AG08395 (cell line): ENCODE measurements around the gene RIC8B.
A peak's percentile ranks its signal among the peaks of the same experiment; 100 is the strongest.
"Not testable (repeated sequence)": the region's sequence is repeated elsewhere in the genome, so short reads cannot be mapped to it uniquely, and the experiment has no call there.

ENCODE experiments used
- DNase-seq: peaks from one replicate; pipeline ENCODE4 v3.0.0; 2012; ENCODE audit warnings: mixed read lengths, low spot score

Gene RIC8B

DNA sequence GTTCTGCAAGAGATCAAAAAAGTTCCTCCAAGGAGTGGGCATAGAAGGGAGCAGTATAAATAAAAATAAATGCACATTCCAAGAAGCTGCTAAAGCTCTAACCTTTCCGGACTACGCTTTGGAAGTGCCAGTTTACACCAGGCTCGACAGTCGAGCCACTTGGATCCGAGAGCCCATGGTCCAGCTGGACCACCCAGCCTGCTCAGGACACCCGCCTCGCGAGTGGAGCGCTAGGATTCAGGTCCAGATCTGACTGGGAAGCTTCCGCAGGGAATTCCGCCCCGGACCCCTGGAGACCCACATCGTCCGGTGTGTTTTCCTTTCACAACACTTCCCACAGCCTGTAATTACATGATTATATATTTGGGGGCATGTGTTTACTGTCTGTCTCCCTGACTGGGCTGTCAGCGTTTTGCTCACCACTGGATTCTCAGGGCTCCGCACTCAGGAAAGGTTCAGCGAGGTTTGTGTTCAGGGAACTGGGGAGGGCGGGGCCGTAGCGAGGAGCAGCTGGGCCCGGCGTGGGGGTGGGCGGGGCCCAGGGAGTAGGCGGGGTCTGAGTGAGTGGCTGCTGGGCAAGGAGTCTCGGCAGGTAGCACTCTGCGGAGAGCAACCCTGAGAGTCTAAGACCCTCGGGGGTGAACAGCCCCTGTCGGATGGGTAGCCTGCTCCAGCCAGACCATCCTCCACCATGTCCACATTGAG is 128.9 kb downstream of the RIC8B start:
- DNase-seq, result peak; percentile 85

DNA sequence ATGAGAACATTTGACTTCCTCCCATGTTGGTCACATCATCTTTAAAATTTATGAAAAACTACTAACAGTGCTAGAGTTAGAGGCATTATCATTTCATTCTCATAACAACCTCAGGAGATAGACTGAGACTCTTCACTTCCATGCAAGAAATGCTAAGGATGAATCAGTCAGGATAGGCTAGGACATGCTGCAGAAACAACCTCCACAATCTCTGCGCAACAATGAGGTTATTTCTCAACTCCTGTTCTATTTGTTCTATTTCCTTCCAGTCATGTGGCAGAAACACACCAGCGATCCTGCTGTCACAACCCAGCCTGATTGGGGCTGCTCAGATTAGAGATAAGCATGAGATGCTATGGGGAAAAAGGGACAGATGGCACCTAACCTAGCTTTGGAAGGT is 132.2 kb downstream of the RIC8B start:
- DNase-seq, result no peak

DNA sequence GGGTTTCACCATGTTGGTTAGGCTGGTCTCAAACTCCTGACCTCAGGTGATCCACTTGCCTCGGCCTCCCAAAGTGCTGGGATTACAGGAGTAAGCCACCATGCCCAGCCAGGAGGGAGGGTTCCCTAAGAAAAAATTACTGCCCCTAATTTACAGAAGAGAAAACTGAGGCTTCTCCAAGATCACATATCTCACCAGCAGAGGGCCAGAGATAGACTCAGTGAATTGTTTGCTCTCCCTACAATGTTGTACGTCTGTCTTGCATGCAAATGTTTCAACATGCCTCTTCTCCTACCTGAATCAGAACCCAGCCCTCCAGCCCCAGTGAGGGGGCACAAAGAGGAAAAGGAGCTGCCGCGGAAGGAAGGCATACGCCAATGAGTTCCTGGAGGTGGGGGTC is 132.9 kb downstream of the RIC8B start:
- DNase-seq, result no peak

DNA sequence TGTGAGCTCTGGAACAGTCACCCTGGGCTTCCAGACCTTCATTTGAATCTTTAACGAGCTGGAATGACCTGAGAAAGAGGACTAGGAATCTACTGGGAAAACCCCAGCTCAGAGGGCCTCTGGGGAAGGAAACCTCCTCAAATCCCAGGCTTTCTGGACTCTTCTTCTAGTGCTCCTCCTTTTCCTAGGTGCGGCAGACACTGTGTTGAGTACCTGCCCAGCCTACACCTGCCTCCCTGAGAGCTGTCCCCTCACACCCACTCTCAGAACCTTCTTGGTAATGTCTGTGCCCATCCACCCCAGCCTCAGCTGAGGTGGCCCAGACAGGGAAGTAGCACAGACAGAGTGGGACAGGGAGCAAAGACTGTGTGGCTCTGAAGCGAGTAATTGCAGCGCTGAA is 133.4 kb downstream of the RIC8B start:
- no peak for DNase-seq

DNA sequence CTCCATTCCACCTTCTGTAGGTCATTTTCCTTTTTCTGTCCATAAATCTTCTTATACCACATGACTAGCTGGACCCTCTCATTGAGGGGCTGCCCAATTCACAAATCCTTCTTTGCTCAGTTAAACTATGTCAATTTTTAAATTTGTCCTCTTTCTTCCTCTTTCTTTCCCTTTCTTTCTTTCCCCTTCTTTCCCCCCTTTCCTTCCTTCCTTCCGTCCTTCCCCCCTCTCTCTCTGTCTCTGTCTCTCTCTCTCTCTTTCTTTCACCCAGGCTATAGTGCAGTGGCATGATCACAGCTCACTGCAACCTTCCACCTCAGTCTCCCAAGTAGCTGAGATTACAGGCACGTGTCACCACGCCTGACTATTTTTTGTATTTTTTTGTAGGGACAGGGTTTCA is 134.1 kb downstream of the RIC8B start:
- DNase-seq, result no peak

DNA sequence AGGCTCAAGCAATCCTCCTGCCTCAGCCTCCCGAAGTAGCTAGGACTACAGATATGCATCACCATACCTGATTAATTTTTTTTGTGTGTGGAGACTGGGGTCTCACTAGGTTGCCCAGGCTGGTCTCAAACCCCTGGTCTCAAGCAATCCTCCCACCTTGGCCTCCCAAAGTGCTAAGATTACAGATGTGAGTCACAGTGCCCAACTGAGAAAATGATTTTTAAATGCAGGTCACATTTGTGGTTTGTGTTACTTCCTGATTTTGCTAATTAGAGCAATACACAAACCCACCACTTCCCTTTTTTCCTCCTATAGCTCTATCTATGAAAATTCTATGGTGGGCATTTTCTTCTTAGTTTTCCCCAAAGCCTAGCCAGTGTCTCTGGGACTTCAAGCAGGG is 135.7 kb downstream of the RIC8B start:
- DNase-seq, result no peak

DNA sequence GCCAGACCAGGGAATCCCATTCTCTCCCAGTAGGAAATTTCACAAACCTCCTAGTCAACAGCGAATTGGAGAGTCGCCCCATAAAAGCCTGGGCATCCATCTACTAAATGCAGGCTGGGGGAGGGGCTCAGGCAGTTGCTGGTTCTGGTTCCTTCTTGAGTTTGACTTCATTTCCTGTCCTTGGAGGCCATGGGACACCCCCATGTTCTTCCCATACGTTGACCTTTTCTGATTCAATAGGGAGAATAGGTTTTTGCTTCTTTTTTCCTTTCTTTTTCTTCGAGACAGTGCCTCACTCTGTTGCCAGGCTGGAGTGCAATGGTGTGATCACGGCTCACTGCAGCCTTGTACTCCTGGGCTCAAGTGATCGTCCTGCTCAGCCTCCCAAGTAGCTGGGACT is 137.1 kb downstream of the RIC8B start:
- no peak for DNase-seq

DNA sequence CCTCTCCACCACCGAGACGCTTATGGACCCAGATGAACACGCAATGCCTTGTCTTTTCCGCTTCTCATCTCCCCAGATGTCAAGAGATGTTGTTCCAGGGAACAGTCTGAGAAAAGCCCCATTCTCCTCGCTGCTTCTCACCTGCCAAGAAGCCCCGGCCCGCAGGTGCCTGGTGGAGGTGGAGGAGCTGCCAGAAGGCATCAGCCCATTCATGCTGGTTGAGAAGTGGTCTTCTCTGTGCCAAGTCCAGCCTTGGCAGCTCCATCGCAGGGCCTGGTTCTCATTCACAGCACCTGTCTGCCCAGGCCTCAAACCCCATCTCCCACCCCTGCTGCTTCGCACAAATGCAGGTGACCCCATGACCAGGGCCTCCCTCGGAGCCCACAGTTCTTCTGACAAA is 139.0 kb downstream of the RIC8B start:
- DNase-seq, result no peak

DNA sequence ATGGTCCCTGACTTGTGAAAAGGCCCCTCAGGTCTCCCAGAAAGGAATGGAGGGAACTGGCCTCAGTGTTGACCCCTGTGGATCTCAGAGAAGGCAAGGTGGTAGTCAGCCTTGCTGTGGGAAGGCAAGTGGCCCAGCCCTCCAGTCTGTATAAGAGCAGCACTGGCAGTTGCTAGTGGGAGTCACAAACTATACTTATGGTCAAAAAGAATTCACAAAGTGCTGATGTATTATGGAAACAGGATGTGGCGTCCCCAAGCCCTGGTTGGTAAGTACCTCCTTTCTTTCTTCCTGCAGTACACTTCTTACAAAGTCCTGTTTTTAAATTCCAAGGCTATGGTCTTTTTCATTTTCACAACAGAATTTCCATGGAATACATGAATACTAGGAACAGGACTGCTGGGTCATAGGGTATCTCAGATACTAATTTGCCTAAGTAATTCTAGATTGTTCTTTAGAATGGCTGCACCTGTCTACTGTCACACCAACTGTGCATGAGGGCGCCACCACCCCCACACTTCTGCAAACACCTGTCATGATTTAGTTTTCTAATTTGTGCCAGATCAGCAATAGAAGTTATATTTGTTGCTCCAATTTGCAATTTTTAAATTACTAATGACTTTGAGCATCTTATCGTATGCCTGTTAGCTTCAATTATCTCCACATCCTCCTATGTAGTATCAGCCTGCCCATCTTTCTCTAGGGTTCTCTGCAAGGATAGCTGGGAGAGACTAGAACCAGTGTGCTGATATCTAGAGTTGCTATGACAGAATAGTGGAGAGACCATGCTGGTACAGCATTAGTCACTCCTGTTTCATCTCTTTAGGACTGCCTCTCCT is 140.5 kb downstream of the RIC8B start:
- no peak for DNase-seq

DNA sequence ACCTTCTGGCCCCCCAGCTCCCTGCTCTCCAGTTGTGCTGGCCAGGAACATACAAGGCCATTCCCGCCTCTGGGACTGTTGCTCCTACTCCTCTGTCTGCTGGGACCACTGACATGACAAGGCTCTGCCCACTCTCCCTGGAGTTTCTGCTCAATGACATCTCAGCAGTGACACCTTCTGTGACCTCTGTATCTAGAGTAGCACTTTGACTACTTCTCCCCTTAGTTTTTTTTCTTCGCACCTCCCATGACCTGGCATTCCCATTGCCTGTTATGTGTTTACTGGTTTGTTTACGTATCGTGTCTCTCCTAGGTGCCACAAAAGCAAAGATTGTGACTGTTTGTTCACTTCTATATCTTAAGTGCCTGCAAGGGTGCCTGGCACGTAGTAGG is 141.1 kb downstream of the RIC8B start:
- DNase-seq, result no peak

DNA sequence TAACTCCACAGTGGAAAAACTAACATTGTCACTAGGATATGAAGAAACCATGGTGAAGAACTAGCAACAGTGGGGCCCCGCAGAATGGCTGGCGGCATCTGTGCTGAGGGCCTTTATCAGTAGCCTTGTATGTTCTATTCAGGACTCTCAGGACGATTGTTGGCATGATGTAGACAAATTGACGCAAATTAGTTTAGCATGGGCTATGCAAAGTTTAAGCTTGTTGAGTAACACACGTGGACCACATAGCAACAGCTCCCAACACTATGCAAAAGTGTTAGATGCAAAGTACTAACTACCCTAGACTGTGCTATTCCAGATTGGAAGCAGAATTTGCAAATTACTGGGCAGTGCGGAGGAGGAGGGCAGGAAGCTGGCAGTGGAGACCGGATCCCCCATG is 143.0 kb downstream of the RIC8B start:
- no peak for DNase-seq

DNA sequence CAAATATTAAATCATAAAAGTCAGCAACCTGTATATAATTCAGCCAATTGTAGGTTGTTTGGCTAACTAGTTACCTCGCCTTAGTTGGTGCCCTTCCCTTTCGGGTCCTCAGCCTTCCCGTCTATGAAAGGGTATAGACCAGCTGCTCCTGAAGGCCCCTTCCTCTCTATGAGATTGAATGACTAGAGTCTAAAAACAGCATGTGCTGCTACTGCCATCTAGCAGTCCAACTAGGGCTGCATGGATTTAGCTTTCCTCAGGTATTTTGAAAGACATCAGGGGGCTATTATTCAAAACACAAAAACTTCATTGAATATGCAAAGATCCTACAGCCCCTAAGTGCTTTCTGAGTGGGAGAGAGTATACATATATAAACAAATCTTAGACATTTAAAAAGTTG is 144.3 kb downstream of the RIC8B start:
- no peak for DNase-seq

DNA sequence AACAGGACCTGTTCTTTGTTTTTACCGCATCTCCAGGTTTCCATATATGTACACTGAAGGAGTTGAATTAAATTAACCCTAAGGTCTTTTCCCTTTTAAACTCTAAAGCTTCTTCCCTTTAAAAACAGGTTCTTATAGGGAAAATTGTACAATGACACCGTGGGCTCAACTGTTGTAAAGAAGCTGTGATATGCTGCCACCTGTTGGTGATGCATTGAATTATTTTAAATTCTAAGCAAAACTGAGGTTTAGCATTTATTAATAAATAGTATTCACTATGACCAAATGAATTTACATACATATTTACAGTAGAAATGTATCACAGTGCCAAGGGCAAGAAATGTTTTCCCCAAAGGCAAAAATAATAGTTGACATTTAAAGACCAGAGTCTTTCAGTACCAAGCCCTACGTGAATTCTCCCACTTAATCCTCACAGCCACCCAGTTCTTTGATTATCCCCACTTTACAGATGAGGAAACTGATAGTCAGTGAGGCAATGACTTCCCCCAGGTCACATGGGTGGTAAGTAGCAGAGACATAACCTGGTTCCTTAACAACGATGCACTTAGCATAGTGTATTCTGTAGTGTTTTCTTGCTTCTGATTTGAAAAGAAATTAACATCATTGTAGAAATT is 145.5 kb downstream of the RIC8B start:
- peak; percentile 62 for DNase-seq

DNA sequence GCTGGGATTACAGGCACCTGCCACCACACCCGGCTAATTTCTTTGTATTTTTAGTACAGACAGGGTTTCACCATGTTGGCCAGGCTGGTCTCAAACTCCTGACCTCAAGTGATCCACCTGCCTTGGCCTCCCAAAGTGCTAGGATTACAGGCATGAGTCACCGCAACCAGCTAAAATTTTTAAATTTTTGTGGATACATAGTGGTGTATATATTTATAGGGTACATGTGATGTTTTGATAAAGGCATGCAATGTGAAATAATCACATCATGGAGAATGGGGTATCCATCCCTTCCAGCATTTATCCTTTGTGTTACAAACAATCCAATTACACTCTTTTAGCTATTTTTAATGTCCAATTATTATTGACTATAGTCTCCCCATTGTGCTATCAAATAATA is 147.5 kb downstream of the RIC8B start:
- DNase-seq, result not testable (repeated sequence)

DNA sequence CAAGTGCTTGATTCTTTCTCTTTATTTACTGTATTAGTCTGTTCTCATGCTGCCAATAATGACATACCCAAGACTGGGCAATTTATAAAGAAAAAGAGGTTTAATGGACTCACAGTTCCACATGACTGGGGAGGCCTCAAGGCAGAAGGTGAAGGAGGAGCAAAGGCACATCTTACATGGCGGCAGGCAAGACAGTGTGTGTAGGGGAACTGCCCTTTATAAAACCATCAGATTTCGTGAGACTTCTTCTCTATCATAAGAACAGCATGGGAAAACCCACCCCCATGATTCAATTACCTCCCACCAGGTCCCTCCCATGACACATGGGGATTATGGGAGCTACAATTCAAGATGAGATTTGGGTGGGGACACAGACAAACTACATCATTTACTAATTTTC is 149.1 kb downstream of the RIC8B start:
- not testable (repeated sequence) for DNase-seq

DNA sequence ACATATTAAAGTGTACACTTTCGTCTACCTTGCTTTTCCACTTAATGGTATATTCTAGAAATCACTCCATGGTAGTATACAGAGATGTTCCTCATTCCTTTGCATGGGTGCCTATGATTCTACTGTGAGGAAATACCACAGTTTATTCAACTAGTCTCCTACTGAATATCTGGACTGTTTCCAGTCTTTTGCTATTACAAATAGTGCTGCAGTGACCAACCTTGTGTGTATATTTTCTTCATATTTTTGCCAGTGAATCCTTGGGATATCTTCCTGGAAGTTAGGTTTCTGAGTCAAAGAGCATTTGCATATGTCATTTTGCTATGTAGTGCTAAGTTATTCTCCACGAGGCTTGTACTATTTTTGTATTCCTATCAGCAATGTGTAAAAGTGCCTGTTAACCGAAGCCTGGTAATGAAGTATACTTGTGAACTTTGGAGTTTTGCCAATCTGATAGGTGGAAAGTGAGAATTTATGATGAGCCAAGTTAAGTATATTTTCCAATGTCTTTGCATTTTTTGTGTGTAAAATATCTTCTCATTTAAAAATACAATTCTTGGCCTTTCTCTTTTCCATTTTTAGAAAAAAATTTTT is 149.9 kb downstream of the RIC8B start:
- no peak for DNase-seq

DNA sequence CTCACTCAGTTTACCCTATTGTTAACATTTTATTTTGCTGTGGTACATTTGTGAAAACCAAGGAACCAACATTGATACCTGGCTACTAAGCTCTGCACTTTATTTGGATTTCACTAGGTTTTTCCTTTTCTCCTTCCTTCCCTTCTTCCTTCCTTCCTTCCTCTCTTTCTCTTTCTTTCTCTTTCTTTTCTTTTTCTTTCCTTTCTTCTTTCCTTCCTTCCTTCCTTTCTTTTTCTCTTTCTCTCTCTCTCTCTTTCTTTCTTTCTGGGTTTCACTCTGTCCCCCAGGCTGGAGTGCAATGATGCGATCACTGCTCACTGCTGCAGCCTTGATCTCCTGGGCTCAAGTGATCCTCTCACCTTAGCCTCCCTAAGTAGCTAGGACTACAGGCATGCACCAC is 152.2 kb downstream of the RIC8B start:
- no peak for DNase-seq

DNA sequence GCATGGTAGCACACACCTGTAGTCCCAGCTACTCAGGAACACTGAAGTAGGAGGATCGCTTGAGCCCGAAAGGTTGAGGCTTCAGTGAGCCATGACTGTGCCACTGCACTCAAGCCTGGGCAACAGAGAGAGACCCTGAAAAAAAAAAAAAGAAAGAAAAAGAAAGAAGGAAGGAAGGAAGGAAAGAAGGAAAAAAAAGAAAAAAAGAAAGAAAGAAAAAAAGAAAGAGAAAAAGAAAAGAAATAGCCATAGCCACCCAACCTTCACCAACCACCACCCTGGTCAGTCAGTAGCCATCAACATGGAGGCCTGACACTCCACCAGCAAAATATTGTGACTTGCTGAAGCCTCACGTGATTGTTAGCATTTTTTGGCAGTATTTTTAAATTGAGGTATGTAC is 159.8 kb downstream of the RIC8B start:
- DNase-seq, result no peak
